Fibroblast of peridontal ligament (primary cell): ENCODE measurements around the gene ENOX2.
"Not testable (repeated sequence)": the region's sequence is repeated elsewhere in the genome, so short reads cannot be mapped to it uniquely, and the experiment has no call there.

Experiments used
- DNase-seq: peaks from one replicate; pipeline ENCODE4 v3.0.0-alpha.2; 2010; ENCODE audit errors: extremely low read depth

Gene ENOX2

GRCh38 chrX:130902783-130903613 lies at the start of gene ENOX2:
Gene ENOX2, minus strand, starts transcription at chrX:130903209. Its CDS starts 199,993 bp downstream, at chrX:130703216.
- DNase-seq, result peak; percentile 96

GRCh38 chrX:130952266-130953043 lies 49.4 kb upstream of the ENOX2 start:
- no peak for DNase-seq

- no peak for DNase-seq
Observed at GRCh38 chrX:130944230-130944629, 41.2 kb upstream of the ENOX2 start.

- no peak for DNase-seq
Observed at GRCh38 chrX:130937101-130937500, 34.1 kb upstream of the ENOX2 start.

GRCh38 chrX:130933358-130933757 lies 30.3 kb upstream of the ENOX2 start:
- DNase-seq, result no peak

- DNase-seq, result not testable (repeated sequence)
Observed at GRCh38 chrX:130920405-130920804, 17.4 kb upstream of the ENOX2 start.

GRCh38 chrX:130919676-130920075 lies 16.7 kb upstream of the ENOX2 start:
- DNase-seq, result not testable (repeated sequence)

- not testable (repeated sequence) for DNase-seq
Observed at GRCh38 chrX:130918498-130918897, 15.5 kb upstream of the ENOX2 start.

- peak; percentile 63 for DNase-seq
Observed at GRCh38 chrX:130916636-130917422, 13.8 kb upstream of the ENOX2 start.

- DNase-seq, result peak; percentile 53
Observed at GRCh38 chrX:130915302-130915701, 12.3 kb upstream of the ENOX2 start.

GRCh38 chrX:130909469-130910136 lies 6.6 kb upstream of the ENOX2 start:
- peak; percentile 80 for DNase-seq

GRCh38 chrX:130906776-130907175 lies 3.8 kb upstream of the ENOX2 start:
- no peak for DNase-seq

- no peak for DNase-seq
Observed at GRCh38 chrX:130902446-130902782, 595 bp downstream of the ENOX2 start.

- no peak for DNase-seq
Observed at GRCh38 chrX:130896802-130897501, 6.1 kb downstream of the ENOX2 start.

- DNase-seq, result no peak
Observed at GRCh38 chrX:130896026-130896425, 7.0 kb downstream of the ENOX2 start.

- DNase-seq, result no peak
Observed at GRCh38 chrX:130895299-130895698, 7.7 kb downstream of the ENOX2 start.

GRCh38 chrX:130893356-130894085 lies 9.5 kb downstream of the ENOX2 start:
- peak; percentile 50 for DNase-seq

GRCh38 chrX:130887376-130887775 lies 15.6 kb downstream of the ENOX2 start:
- DNase-seq, result no peak

- DNase-seq, result no peak
Observed at GRCh38 chrX:130885996-130886395, 17.0 kb downstream of the ENOX2 start.

- no peak for DNase-seq
Observed at GRCh38 chrX:130885508-130885907, 17.5 kb downstream of the ENOX2 start.
